IMR-90 (cell line): ENCODE data around the gene CCDC87.

Source experiments
- CTCF ChIP-seq: conservative IDR thresholded peaks from 2 replicates; pipeline ENCODE4 v1.5.1; 2012; ENCODE audit warnings: mild to moderate bottlenecking, low read depth, low read length, improper control_type of control experiment
- ELK1 ChIP-seq: fragments of 150-350 bp; IDR thresholded peaks from 2 replicates; pipeline ENCODE4 v1.6.1; 2016; ENCODE audit warnings: low read depth, mild to moderate bottlenecking, low read length, moderate library complexity, borderline replicate concordance

- TF ChIP-seq CTCF (no peak), ELK1 (no peak)
Measured at GRCh38 chr11:66564984-66565383, 27.9 kb downstream of the CCDC87 start.
